Keratinocyte (primary cell): ENCODE results near the gene SLC7A5. TPM values are rescaled to one million over a fixed set of nuclear protein-coding genes. Genes with fewer than 3 reads are reported as not detected.
"Not testable (repeated sequence)": the region's sequence is repeated elsewhere in the genome, so short reads cannot be mapped to it uniquely, and the experiment has no call there.

Source experiments
- DNase-seq: peaks from one replicate; pipeline ENCODE4 v3.0.0-alpha.2; 2011; ENCODE audit warnings: low read depth, missing footprints, low spot score
- FAIRE-seq: peaks from 2 replicates; lab custom pipeline; 2011; peaks lifted over from hg19 to GRCh38; lab: Jason Lieb, UNC
- H2AFZ ChIP-seq: 2 replicates; pipeline ENCODE4 v1.6.0; 2012; ENCODE audit warnings: low read length, control low read depth, inconsistent platforms; ENCODE audit not compliant: control insufficient read depth
- H3K27ac ChIP-seq: 2 replicates; pipeline ENCODE4 v1.5.1; 2011; ENCODE audit warnings: low read length; ENCODE audit not compliant: control insufficient read depth, insufficient read depth
- H3K27me3 ChIP-seq: 3 replicates; pipeline ENCODE4 v1.6.0; 2011; ENCODE audit warnings: low read length; ENCODE audit not compliant: control insufficient read depth, insufficient read depth; ENCODE audit errors: extremely low read depth
- H3K36me3 ChIP-seq, 2 experiments: 2 replicates in 1 of 2; 3 replicates in 1 of 2; pipeline ENCODE4 v1.5.1; 2011; ENCODE audit warnings: low read length in 2 of 2, mild to moderate bottlenecking in 1 of 2; ENCODE audit not compliant: control insufficient read depth in 2 of 2, insufficient read depth in 2 of 2; ENCODE audit errors: extremely low read depth in 1 of 2
- H3K4me1 ChIP-seq: 3 replicates; pipeline ENCODE4 v1.5.1; 2011; ENCODE audit warnings: low read length; ENCODE audit not compliant: control insufficient read depth, insufficient read depth; ENCODE audit errors: extremely low read depth
- H3K4me2 ChIP-seq: 3 replicates; pipeline ENCODE4 v1.6.0; 2011; ENCODE audit warnings: low read depth, low read length; ENCODE audit not compliant: control insufficient read depth, insufficient read depth; ENCODE audit errors: extremely low read depth
- H3K4me3 ChIP-seq, 3 experiments: fragments of 200-600 bp in 1 of 3; sonication (generic) in 1 of 3; 2 replicates in 2 of 3; 3 replicates in 1 of 3; pipeline ENCODE4 v1.5.1; 2011 to 2016; ENCODE audit warnings: low read length in 3 of 3, mild to moderate bottlenecking in 3 of 3, control low read depth in 2 of 3, inconsistent platforms in 1 of 3, low read depth in 1 of 3, mixed read lengths in 1 of 3, mixed run types in 1 of 3, moderate library complexity in 1 of 3; ENCODE audit not compliant: control insufficient read depth in 2 of 3, insufficient read depth in 2 of 3; ENCODE audit errors: extremely low read depth in 1 of 3
- H3K79me2 ChIP-seq: 2 replicates; pipeline ENCODE4 v1.6.0; 2012; ENCODE audit warnings: low read length; ENCODE audit not compliant: control insufficient read depth, insufficient read depth
- H3K9ac ChIP-seq: 3 replicates; pipeline ENCODE4 v1.6.0; 2011; ENCODE audit warnings: low read length; ENCODE audit not compliant: control insufficient read depth, insufficient read depth; ENCODE audit errors: extremely low read depth
- H3K9me1 ChIP-seq: 3 replicates; pipeline ENCODE4 v1.6.0; 2011; ENCODE audit warnings: low read length; ENCODE audit not compliant: control insufficient read depth, insufficient read depth; ENCODE audit errors: extremely low read depth
- H3K9me3 ChIP-seq: 2 replicates; pipeline ENCODE4 v1.5.1; 2012; ENCODE audit warnings: low read depth, low read length; ENCODE audit not compliant: control insufficient read depth
- H4K20me1 ChIP-seq: 3 replicates; pipeline ENCODE4 v1.6.0; 2011; ENCODE audit warnings: low read length; ENCODE audit not compliant: control insufficient read depth, insufficient read depth; ENCODE audit errors: extremely low read depth
- EZH2 ChIP-seq: IDR thresholded peaks from one replicate; pipeline ENCODE4 v1.6.1; 2012; ENCODE audit warnings: inconsistent platforms, mild to moderate bottlenecking, low read length, moderate library complexity
- dilution Hi-C: fragments of 300-500 bp; cut with MboI; formaldehyde crosslinking; loops from one replicate; pipeline ENCODE4 v1.7.0; 2020; ENCODE audit warnings: low sequenced_read_pairs; ENCODE audit not compliant: extremely low pct_ligation_motif_present
- polyA plus RNA-seq, 5 experiments: library from polyadenylated mRNA; depleted of rRNA in 3 of 5; stranded (reverse) in 3 of 5; stranded (forward) in 1 of 5; unstranded in 1 of 5; fragments of >200 nt; gene quantifications; 1 replicate in 1 of 5; 2 replicates in 3 of 5; 3 replicates in 1 of 5; pipeline versions ENCODE4 v1.2.1 to v1.2.3, GENCODE V29; 2011 to 2012; ENCODE audit warnings: missing spikeins in 2 of 5, low read depth in 1 of 5, low replicate concordance in 1 of 5
- TF ChIP-seq, protein P1 (sequence below), 3 experiments: IDR thresholded peaks in 1 of 3; conservative IDR thresholded peaks in 1 of 3; optimal IDR thresholded peaks in 1 of 3; 2 replicates in 2 of 3; 3 replicates in 1 of 3; pipeline versions ENCODE3 to v1.5.1; 2011; ENCODE audit warnings: low read length in 3 of 3, mild to moderate bottlenecking in 3 of 3, moderate library complexity in 2 of 3, control low read depth in 1 of 3, inconsistent platforms in 1 of 3; ENCODE audit not compliant: insufficient read depth in 2 of 3; ENCODE audit errors: extremely low read depth in 1 of 3

The SLC7A5 gene
- polyA plus RNA-seq, 1 donor (not counting 4 experiments of a cell fraction or from before 2014, with no cell fraction given), result 114 TPM

DNA sequence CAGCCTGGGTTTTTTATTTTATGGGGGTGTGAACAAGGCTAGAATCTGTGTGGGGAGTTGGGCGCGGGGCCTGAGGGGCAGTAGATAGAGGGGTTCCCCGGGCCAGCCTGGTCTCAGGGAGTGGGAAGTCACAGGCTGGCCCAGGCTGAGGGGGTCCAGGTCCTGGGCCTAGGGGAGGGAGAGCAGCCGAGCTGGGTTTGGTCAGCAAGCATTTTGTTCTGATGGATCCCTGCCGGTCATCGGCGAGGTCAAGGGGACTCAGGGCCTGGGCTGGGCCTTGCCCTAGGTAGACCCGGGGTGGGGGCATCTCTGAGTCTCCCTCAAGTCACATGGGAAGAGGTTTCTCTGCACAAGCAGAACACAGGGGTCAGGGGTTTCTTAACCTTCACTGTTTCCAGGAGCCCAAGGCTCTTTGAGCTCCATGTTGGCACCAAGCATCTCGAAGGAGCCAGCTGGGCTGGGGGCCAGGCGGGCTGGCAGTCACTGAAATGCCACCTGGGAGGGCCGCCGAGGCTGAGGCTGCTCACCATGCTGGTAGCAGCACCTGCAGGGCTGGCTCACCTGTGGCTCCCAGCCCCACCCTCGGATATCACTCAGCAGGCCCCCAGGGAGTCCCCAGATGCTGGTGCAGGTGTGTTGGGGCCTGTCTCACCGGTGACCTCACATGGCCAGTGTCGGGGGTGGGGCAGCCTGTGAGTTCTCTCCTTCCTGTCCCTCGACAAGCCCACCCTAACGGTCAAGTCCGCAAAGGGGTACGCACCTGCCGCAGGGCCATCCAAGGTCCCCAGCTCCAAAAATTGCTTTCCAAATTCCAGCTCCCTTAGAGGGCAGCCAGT lies 41.0 kb downstream of the SLC7A5 start:
- peaks cover 15 to 28% of the 10 kb centered on the region in 2 experiments for H3K36me3 ChIP-seq
- H2AFZ ChIP-seq, result no peak overlapping the region
- no peaks in the 10 kb centered on the region for H3K9me3 ChIP-seq
- DNase-seq, result peak; percentile 74
- H3K27ac ChIP-seq, result peak overlapping the region; percentile 62
- H3K4me3 ChIP-seq, result no peak overlapping the region
- no peak overlapping the region for H3K4me2 ChIP-seq
- no peak for TF ChIP-seq EZH2
- TF ChIP-seq, protein P1, sequence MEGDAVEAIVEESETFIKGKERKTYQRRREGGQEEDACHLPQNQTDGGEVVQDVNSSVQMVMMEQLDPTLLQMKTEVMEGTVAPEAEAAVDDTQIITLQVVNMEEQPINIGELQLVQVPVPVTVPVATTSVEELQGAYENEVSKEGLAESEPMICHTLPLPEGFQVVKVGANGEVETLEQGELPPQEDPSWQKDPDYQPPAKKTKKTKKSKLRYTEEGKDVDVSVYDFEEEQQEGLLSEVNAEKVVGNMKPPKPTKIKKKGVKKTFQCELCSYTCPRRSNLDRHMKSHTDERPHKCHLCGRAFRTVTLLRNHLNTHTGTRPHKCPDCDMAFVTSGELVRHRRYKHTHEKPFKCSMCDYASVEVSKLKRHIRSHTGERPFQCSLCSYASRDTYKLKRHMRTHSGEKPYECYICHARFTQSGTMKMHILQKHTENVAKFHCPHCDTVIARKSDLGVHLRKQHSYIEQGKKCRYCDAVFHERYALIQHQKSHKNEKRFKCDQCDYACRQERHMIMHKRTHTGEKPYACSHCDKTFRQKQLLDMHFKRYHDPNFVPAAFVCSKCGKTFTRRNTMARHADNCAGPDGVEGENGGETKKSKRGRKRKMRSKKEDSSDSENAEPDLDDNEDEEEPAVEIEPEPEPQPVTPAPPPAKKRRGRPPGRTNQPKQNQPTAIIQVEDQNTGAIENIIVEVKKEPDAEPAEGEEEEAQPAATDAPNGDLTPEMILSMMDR (optimal IDR thresholded peaks at IDR 0.05 in 1 of 3, IDR thresholded peaks at IDR 0.05 in 1 of 3, conservative IDR thresholded peaks at IDR 0.05 in 1 of 3; ENCODE audit: extremely low read depth in 1 of 3, insufficient read depth in 2 of 3, low read length in 3 of 3), result peak in 1 of 3 experiments; percentile 0
- H3K9ac ChIP-seq, result no peak overlapping the region
- no peaks in the 10 kb centered on the region for H4K20me1 ChIP-seq
- H3K27me3 ChIP-seq, result no peaks in the 10 kb centered on the region
- H3K79me2 ChIP-seq, result no peaks in the 10 kb centered on the region
- H3K4me1 ChIP-seq, result peaks cover 50% of the 10 kb centered on the region
- FAIRE-seq, result peak; percentile 48
- H3K9me1 ChIP-seq, result no peaks in the 10 kb centered on the region
- dilution Hi-C loops, result no loop called here

DNA sequence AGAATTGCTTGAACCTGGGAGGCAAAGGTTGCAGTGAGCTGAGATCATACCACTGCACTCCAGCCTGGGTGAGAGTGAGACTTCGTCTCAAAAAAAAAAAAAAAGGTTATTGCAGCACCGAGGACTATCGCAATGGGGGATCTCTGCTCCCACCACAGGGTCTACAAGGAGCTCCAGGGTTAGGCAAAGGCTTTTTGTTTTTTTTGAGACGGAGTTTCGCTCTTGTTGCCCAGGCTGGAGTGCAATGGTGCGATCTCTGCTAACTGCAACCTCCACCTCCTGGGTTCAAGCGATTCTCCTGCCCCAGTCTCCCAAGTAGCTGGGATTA lies 41.8 kb downstream of the SLC7A5 start:
- FAIRE-seq, dilution Hi-C loops, H3K4me2 ChIP-seq: not testable (repeated sequence)

More for the DNA sequence above, 41.8 kb downstream of the SLC7A5 start:
- not testable (repeated sequence) for H3K9me3 ChIP-seq, H3K79me2 ChIP-seq, H3K9me1 ChIP-seq, H4K20me1 ChIP-seq, H3K27ac ChIP-seq, H3K9ac ChIP-seq, DNase-seq, H2AFZ ChIP-seq, H3K4me3 ChIP-seq, H3K27me3 ChIP-seq
- Histone ChIP-seq H3K4me1 (peaks cover 57% of the 10 kb centered on the region), H3K36me3 (peaks cover 14 to 21% of the 10 kb centered on the region in 2 experiments)
